Astrocyte (in vitro differentiated cells and primary cell): ENCODE data around the gene PARD3B.

Experiments
- CTCF ChIP-seq: IDR thresholded peaks from 2 replicates; pipeline ENCODE4 v1.5.1; 2011; ENCODE audit warnings: low read depth, mild to moderate bottlenecking, inconsistent platforms, low read length, moderate library complexity; ENCODE audit not compliant: insufficient read depth
- EZH2 ChIP-seq: IDR thresholded peaks from 2 replicates; pipeline ENCODE4 v1.6.1; 2012; ENCODE audit warnings: mild to moderate bottlenecking, low read length, inconsistent platforms; ENCODE audit not compliant: insufficient read depth

GRCh38 chr2:205402011-205402410 lies 856.7 kb downstream of the PARD3B start:
- TF ChIP-seq CTCF (no peak), EZH2 (no peak)
